B cell (primary cell): ENCODE data around the gene PYGO2.

Source experiments
- EZH2 ChIP-seq: IDR thresholded peaks from 2 replicates; pipeline ENCODE4 v1.6.1; 2012; ENCODE audit warnings: borderline replicate concordance, low read depth, mild to moderate bottlenecking, moderate library complexity, low read length; ENCODE audit not compliant: insufficient read depth, poor library complexity, severe bottlenecking
- TF ChIP-seq, protein P1 (sequence below): fragments of 200-600 bp; IDR thresholded peaks from one replicate; pipeline ENCODE4 v1.8.0; 2022; ENCODE audit warnings: antibody characterized with exemption, mild to moderate bottlenecking

DNA sequence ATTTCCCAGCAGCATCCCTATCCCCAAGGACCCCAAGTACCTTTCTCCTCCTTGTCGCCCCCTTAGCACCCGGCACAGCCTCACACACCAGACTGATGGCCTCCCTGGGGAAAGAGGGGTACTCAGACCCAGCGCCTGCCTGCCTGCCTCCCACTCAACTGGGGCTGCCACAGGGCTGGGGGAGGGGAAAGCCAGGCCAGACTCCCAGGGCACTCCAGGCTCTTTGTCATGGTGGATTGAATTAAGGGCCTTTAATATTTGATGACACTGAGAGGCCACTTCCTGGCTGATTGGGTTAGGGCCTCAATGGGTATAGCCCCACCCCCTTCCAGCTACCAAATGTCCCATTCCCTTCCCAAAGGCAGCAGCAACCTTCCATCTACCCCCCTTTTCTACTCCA, 7.1 kb upstream of the PYGO2 start:
- TF ChIP-seq, protein P1, sequence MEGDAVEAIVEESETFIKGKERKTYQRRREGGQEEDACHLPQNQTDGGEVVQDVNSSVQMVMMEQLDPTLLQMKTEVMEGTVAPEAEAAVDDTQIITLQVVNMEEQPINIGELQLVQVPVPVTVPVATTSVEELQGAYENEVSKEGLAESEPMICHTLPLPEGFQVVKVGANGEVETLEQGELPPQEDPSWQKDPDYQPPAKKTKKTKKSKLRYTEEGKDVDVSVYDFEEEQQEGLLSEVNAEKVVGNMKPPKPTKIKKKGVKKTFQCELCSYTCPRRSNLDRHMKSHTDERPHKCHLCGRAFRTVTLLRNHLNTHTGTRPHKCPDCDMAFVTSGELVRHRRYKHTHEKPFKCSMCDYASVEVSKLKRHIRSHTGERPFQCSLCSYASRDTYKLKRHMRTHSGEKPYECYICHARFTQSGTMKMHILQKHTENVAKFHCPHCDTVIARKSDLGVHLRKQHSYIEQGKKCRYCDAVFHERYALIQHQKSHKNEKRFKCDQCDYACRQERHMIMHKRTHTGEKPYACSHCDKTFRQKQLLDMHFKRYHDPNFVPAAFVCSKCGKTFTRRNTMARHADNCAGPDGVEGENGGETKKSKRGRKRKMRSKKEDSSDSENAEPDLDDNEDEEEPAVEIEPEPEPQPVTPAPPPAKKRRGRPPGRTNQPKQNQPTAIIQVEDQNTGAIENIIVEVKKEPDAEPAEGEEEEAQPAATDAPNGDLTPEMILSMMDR: no peak
- TF ChIP-seq EZH2: no peak
